ENCODE measurements around the gene KLHL30.
"Not testable (repeated sequence)": the region's sequence is repeated elsewhere in the genome, so short reads cannot be mapped to it uniquely, and the experiment has no call there.

Gene KLHL30

DNA sequence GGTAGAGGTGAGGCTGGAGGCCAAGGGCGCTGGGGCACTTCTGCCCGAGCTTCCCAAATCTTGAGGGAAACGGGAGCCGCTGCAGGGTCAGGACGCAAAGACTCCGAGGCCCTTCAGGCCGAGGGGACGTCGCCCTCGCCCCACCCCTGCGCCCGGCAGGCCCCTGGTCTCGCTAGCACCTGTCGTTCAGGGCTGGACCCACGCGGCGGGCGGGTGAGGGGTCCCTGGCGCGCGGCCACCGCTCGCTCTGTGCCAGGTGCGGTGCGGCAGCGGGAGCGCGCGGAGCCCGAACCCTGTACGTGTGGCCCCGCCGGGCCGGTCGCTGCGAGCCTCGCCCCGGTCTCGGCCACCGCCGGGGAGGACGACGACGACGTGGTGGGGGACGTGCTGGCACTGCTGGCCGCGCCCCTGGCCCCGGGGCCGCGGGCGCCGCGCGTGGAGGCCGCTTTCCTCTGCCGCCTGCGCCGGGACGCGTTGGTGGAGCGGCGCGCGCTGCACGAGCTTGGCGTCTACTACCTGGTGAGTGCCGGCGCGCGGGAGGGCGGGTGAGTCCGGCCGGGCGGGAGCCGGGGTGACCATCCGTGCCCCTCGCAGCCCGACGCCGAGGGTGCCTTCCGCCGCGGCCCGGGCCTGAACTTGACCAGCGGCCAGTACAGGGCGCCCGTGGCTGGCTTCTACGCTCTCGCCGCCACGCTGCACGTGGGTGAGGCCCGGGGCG is 25.2 kb downstream of the KLHL30 start:
- no peak for DNase-seq

GRCh38 chr2:238164906-238165287 is 26.4 kb downstream of the KLHL30 start:
- DNase-seq = no peak

DNA sequence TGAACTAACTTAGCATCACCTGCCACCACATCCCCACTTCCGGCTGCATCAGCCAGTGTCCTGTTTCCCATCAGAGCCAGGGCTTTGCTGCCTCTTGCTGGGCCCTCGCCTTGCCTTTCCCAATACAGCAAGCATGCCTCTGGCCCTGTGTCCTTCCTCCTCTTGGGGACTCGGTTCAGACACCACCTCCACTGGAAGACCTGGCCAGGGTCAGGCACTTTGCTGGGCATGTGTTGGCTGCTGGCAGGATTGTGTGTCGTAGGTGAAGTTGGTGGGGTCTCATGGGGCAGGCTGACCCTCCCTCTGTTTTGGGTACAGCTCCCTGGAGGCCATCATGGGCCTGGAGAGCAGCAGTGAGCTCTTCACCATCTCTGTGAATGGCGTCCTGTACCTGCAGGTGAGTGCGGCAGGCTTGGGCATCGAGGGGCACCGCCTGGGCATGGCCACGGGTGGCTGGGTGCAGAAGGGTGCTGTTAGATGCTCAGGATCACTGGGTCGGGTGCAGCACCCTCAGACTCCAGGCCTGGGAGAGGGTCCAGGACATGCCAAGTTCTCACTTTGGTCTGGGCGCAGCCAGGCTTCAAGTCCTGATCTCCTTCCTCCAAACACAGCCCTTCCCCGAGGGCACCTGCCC is 26.9 kb downstream of the KLHL30 start:
- no peak for DNase-seq

- no peak for DNase-seq
Observed at GRCh38 chr2:238166391-238167343, 28.2 kb downstream of the KLHL30 start.

- no peak for DNase-seq
Observed at GRCh38 chr2:238167344-238167715, 28.9 kb downstream of the KLHL30 start.

DNA sequence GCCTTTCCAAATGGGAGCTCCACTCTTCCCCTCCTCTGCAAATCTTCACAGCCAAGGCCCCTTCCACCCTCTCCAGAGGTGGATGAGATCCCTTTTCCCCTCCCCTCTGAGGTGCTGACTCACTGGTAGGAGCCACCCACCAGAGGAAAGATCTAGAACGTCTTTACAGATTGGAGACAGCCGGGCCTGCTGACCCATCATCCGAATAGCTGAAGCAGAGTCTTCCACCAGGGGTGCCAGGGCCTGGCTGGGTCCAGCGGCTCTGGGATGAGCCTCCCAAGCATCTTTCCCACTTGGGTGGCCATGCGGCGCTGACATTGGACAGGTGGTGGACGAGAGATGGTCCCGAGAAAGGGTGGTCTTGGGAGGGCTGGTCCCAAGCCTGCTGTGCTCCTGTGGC is 29.3 kb downstream of the KLHL30 start:
- no peak for DNase-seq

DNA sequence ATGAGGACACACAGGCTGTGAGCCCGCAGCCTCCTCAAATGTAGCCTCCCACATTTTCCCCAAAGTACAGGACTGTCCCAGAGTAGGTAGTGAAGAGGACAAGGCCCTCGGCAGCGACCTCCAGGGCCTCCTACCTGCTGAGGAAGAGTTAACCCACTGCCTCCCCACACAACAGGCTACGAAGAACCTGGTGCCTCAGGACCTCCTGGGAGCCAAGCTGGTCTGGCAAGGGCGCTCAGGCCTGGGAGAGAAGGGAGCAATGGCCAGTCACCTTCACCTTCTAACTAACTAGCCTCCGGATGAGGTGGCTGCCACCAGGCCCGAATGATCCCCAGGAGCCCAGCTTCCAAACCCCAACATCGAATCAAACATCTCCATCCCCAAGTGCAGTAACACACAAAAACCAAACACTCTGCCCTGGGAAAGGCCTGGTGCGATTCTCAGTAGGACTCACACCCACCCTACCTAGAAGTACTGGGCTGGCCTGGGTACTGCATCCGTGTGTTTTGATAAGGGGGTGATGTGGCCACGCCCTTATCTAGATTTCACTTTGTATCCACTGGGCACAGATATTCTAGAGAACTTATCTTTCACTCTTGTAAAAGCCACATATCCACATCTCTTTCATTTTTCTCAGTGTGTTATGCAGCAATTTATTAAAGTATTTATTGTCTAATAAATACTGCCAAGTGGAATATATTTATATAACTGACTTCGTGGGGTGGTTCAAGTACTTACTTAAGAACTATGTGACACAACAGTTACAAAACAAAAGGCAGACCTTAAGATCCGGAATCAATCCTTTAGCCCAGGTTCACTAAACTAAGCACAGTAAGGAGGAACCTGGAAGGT is 30.0 kb downstream of the KLHL30 start:
- no peak for DNase-seq

- DNase-seq = no peak
Observed at GRCh38 chr2:238169048-238169707, 30.7 kb downstream of the KLHL30 start.

- DNase-seq = no peak
Observed at GRCh38 chr2:238169708-238170251, 31.3 kb downstream of the KLHL30 start.

GRCh38 chr2:238170386-238171071 is 32.1 kb downstream of the KLHL30 start:
- DNase-seq = no peak

DNA sequence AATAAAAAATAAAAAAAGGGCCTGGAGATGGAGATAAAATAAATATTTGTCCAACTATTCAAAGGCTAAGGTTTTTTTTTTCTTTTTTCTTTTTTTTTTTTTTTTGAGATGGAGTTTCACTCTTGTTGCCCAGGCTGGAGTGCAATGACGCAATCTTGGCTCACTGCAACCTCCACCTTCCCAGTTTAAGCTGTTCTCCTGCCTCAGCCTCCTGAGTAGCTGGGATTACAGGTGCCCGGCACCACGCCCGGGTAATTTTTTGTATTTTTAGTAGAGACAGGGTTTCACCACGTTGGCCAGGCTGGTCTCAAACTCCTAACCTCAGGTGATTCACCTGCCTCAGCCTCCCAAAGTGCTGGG is 32.6 kb downstream of the KLHL30 start:
- not testable (repeated sequence) for DNase-seq

GRCh38 chr2:238171575-238172187 is 33.2 kb downstream of the KLHL30 start:
- DNase-seq = no peak

DNA sequence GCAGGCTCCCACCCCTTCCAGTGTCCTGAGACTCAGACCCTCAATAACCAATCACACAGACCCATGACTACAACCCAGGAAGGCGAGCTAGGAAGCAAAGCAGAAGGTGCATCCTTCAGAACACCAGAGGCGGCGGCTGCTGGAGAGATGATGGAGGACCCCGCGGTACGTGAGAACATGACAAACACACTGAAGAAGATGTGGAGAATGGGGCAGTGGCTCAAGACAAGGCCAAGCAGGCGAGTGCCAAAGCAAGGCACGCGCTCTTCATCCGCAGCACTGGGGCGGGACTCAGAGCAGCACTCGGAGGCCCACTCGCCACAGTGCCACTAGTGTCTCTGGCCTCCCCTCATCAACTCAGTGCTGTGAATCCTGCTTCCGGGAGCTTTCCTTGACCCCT is 34.0 kb downstream of the KLHL30 start:
- DNase-seq = no peak

- DNase-seq = no peak
Observed at GRCh38 chr2:238173692-238174091, 35.2 kb downstream of the KLHL30 start.

DNA sequence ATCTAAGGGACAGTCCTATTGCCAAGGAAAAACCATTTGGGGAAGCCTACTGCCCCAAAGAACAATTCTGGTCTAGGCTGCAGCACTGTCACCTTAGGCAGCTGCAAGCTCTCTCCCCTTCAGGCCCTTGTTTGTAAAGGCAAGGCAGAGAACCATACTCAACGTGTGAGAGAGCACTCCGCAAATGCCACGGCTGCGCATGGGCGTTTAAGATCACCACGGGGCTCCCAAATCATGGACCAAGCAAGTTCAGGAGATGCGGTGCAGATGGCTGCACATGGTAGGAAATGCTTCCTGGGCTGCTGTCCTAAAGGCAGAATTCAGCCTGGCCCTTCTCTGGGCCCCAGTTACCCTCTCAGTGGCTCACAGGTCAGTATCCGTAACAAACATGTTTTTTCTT is 35.8 kb downstream of the KLHL30 start:
- no peak for DNase-seq

- DNase-seq = no peak
Observed at GRCh38 chr2:238174701-238175100, 36.2 kb downstream of the KLHL30 start.

DNA sequence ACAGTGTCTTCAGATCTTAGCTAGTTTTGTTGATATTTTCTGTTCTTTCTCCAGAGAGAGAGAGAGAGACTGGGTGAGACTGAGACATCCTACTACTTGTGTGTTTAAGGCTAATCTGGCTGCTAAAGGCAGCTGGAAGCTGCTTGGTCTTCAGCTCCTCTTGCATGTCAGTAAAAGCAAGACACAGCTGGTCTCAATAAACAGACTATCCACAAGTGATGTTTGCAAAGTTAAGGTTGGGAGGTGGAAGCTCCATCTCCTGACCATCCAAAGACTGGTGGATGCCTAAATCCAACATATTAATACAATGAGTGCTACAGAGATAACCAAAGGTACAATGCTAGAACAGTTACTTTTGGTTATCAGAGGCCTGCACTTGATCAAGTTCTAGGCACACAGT is 38.1 kb downstream of the KLHL30 start:
- no peak for DNase-seq

- DNase-seq = no peak
Observed at GRCh38 chr2:238180554-238180953, 42.1 kb downstream of the KLHL30 start.

DNA sequence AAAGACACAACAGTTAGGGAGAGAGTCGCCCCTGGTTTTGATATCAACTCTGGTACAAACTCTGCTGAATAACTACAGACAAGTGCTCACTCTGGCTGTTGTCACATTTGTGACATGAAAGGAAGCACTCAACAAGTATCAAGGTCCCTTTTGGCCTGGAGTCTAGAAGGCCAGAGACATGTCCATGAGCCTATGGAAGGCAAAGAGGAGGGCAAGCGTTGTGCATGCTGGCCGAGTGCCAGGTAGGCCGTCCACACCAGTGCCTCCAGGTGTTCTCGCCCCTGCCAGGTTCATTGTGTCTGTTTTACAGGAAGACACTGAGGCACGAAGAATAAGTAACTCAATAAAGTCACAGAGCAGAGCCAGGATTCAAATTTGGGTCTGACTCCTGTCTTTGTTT is 43.9 kb downstream of the KLHL30 start:
- no peak for DNase-seq

DNA sequence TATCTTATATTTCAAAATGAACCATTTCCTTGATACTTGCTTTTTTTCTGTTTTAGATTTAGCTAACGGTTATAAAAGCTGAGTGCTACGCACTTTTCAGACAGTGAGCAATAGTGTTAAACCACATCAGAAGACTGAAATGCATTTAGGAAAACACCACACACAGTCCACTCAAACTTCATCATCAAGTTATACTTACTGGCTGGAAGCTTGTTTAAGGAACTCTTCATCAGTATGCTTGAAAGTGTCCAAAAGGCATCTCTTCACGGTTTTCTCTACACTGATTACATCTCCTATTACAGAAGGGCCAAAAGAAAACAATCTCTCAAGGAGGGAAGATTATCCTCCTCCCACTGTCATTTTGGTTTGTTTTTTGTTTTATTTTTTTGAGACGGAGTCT is 45.4 kb downstream of the KLHL30 start:
- no peak for DNase-seq

All from activated CD4-positive, alpha-beta T cell treated with anti-CD3 and anti-CD28 coated beads, Interleukin-2, amount 50 U/mL, for 48 hours (primary cell).